ENCODE results near the gene IMMT.

GRCh38 chr2:86239745-86240144 is 44.5 kb upstream of the IMMT start:
- TF ChIP-seq, protein P1, sequence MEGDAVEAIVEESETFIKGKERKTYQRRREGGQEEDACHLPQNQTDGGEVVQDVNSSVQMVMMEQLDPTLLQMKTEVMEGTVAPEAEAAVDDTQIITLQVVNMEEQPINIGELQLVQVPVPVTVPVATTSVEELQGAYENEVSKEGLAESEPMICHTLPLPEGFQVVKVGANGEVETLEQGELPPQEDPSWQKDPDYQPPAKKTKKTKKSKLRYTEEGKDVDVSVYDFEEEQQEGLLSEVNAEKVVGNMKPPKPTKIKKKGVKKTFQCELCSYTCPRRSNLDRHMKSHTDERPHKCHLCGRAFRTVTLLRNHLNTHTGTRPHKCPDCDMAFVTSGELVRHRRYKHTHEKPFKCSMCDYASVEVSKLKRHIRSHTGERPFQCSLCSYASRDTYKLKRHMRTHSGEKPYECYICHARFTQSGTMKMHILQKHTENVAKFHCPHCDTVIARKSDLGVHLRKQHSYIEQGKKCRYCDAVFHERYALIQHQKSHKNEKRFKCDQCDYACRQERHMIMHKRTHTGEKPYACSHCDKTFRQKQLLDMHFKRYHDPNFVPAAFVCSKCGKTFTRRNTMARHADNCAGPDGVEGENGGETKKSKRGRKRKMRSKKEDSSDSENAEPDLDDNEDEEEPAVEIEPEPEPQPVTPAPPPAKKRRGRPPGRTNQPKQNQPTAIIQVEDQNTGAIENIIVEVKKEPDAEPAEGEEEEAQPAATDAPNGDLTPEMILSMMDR (optimal IDR thresholded peaks at IDR 0.05 in 1 of 3, IDR thresholded peaks at IDR 0.05 in 1 of 3, conservative IDR thresholded peaks at IDR 0.05 in 1 of 3; ENCODE audit: extremely low read depth in 1 of 3, insufficient read depth in 2 of 3, low read length in 3 of 3) = no peak
- no peak for TF ChIP-seq EZH2 (IDR thresholded peaks at IDR 0.05; ENCODE audit: low read length)
